HG02763 (cell line): Measurements from ENCODE around the gene PTPN21.

ENCODE experiments used
- ATAC-seq: cut with Tn5 transposase; IDR thresholded peaks from one replicate; pipeline ENCODE4 v1.9.1; 2021; ENCODE audit warnings: mild to moderate bottlenecking, moderate library complexity; ENCODE audit not compliant: unreplicated experiment

The PTPN21 gene

GRCh38 chr14:88554457-88555286, at the start of gene PTPN21:
TSS of gene PTPN21 (minus strand) at chr14:88555007. CDS start at chr14:88550417, 4,590 bp downstream.
- no peak for ATAC-seq

GRCh38 chr14:88604212-88604611, 49.4 kb upstream of the PTPN21 start:
- ATAC-seq: no peak

GRCh38 chr14:88599761-88600439, 45.1 kb upstream of the PTPN21 start:
- ATAC-seq: peak; percentile 89

- peak; percentile 35 for ATAC-seq
These were observed 44.5 kb upstream of the PTPN21 start for GRCh38 chr14:88599326-88599725.

DNA sequence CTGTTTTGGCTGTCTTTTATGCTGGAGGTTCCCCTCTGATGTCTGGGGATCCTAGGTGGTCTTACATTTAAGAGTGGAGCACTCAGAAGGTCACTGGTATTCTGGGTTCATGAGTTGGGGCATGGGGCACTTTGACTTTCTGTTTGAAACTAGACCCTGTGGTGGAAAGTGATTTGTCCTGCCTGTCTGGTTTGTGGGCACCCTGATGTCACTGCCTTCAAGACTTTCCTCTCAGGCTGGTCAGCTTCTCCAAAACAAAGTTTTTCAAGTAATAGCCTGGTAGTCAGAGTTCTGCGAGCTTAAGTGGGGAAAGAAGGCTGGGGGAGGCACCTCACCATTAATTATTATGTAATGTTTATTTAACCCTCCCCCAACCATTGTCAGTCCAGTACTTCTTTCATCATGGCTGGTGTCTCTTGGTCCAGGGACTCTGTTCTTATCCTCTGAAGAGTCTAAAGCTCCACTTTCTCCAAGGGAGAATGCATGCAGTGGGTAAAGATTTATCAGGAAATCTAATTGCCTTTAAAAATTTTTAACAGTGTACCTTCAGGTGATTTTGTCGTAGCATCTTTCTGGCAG, 43.4 kb upstream of the PTPN21 start:
- ATAC-seq: no peak

GRCh38 chr14:88597601-88598000, 42.8 kb upstream of the PTPN21 start:
- no peak for ATAC-seq

DNA sequence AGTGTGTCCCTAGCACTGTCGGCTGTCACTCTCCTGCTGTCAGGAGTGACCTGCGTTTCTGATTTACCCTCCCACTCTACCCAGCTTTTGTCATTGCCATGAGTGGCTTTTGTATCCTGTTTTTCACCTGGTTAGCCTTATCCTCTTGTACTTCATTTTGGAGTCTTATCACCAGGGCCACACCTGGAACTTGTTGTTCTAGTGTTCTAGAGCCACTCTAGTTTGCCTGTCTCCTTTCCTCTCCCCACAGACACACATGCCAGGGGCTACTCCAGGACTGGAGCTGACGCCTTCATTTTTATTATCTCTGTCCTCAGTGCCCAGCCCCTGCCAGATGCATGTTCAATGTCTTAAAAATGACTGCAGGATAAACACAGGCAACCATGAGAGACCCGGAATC, 42.2 kb upstream of the PTPN21 start:
- ATAC-seq: no peak

DNA sequence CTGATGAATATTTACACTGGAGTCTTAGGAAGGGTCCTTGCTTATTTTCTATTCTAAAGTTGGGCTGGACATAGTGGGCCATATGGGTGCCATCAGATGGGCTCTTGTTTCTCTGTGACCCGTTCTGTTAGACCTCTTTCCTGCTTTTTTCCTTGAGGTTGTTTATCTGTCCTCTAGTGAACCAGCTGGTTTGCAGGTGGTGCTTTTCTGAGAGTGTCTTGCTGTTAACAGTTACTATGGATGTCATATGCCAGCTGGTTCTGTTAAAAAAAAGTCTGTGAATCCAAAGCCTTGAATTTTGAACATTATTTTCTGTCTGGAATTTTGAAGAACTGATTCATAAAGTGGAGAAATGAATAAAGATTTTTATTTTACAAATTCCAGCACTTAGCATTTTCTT, 37.2 kb upstream of the PTPN21 start:
- no peak for ATAC-seq

DNA sequence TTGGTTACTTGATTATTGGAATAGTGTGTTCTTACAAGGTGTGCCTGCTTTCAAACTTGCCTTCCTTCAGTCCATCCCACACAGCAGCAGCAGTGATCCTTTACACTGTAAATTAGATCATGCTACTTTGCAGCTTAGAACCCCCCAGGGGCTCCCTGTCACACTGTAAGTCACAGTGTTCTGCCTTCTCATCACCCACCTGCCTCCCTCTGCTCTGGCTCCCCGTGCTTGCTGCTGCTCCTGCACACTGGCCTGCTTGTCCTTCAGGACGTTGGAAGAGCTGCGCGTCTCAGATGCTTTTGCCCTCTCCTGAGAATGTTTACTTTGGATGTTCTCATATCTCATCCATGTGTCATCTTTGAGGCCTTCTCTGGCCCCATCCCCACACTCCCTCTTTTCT, 35.4 kb upstream of the PTPN21 start:
- ATAC-seq: no peak

DNA sequence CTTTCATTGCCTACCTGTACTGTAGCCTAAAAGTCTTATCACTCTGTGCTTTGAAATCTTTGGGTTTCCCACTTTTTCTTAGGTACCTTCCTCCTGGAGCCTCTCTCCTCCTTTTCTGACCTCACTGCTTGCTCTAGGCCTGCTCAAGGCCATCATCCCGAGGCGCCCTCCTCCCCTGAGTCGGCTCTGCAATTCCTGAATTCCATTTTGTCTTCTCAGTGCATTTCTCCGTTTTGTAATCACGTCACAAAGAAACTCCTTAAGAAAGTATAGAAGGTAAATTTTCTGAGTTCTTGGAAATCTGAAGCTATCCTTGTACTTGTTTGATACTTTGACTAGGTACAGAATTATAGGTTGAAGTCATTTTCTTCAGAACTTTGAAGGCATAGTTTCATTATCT, 33.3 kb upstream of the PTPN21 start:
- no peak for ATAC-seq

GRCh38 chr14:88584451-88584850, 29.6 kb upstream of the PTPN21 start:
- no peak for ATAC-seq

DNA sequence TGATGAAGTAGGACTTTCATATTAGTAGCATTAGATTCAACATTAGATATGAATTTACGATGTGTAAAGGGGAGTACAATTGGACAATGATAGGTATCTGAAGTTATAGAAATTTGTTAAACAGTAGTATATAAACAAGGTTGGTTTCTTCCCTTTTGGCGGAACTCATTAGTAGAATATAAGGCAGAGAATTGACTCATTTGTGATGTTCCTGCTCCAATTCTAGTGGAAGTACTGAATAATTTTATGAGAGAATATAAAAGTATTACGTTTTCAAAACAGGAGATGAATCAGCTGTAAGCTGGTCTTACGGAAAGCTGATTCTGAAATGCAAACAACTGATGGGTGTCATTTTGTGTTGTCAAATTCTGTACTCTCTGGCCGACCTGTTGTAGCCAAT, 21.4 kb upstream of the PTPN21 start:
- no peak for ATAC-seq

GRCh38 chr14:88572117-88572516, 17.3 kb upstream of the PTPN21 start:
- no peak for ATAC-seq

DNA sequence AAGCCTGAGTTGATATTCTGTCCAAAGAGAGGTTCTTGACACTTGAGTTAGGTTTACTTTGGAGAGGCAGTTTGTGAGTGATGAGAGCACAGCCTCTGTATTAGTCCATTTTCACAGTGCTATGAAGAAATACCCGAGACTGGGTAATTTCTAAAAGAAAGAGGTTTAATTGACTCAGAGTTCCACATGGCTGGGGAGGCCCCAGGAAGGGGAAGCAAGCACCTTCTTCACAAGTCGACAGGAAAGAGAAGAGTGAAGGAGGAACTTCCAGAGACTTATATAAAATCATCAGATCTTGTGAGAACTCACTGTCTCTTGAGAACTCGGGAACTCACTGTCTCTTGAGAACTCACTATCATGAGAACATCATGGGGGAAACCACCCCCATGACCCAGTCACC, 13.4 kb upstream of the PTPN21 start:
- no peak for ATAC-seq

DNA sequence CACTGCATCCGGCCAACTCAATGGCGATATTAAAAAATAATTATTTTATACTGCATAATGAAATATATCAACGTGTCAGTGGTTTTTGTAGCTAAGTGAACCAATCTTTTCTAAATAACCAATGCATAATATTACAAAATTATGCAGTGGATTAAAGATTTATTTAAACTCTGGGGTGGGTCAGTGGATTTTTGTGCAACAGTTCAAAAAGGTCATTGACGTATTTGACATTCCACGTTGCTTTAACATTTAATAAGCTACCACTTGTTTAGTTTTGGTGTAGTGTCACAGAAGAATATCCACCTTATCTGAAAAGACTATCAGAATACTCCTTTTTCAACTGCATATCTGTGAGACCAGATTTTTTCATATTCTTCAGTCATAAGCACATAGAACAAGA, 10.6 kb upstream of the PTPN21 start:
- no peak for ATAC-seq

GRCh38 chr14:88563845-88564244, 9.0 kb upstream of the PTPN21 start:
- no peak for ATAC-seq

DNA sequence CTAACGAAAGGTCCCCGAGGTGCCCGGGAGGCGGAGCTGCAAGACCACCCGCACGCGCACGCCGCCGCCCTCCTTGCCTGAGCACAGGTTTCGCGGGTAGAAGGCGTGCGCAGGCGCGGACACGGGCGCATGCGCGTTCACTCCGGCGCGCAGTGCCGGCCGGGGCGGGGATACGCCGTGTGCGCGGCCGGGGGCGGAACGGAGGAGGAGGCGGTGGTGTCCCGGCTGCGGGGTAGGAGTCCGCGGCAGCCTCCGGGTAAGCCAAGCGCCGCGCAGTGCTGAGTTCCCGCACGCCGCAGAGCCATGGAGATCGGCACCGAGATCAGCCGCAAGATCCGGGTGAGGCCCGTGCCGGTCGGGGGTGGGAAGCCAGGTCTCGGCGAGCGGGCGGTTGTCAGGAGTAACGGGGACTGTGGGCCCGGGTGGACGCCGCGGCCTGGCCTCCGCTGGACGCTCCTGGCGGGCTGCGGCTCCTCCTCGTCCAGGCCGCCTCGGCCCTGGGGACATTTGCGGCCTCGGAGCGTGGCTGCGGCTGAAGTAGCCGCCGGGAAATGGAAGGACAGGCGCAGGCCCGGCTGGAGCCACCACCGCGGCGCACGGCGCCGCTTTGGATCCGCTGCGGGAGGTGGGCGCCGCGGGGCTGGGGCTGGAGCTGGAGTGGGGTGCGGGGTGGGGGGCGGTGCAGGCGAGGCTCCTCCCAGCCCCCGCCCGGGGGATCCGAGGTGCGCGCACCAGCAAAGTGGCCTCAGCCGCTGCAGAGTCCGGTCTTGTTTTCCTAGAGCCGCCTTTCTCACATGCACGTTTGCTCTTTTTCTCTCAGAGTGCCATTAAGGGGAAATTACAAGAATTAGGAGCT, 8.3 kb upstream of the PTPN21 start, which contains the start of gene ZC3H14:
TSS of gene ZC3H14 (plus strand) at position 207 of the 856 bp plus-strand sequence. CDS start at position 304, 97 bp downstream.
- ATAC-seq: peak; percentile 97

DNA sequence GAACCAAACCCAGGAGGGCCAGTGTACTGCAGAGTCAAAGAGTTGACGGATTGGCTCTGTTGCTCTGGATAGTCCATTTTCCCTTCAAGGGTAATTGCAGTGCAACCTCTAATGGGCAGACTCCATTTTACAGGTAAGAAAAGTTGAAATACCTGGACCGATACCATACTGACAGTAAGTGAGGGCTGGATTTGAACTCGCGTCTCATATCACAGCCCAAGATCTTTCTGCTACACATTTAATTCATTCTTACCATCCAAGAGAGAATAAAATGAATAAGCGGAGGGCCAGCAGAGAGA, 7.7 kb upstream of the PTPN21 start:
- no peak for ATAC-seq

DNA sequence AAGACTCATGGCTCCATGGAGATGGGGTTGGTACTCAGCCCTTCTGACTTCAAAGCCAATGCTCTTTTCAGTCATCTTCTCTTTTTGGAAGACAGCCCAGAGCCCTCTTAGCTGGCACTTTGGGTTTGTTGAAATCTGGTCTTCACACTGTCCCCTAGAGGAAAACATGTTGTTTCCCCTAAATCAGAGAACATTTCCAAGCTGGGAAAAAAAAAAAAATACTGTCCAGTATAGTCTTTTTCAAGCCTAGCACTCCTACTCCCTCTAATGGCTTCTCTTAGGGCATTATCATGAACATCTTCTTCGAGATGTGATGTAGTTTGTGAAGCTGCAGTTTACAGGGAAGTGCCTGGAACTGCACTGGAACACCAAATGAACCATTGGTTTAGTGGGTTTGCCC, 5.0 kb upstream of the PTPN21 start:
- ATAC-seq: no peak

- ATAC-seq: no peak
These were observed 1.8 kb upstream of the PTPN21 start for GRCh38 chr14:88556581-88556980.

- no peak for ATAC-seq
These were observed 836 bp downstream of the PTPN21 start for GRCh38 chr14:88553886-88554456.
